Nephron progenitor cell (in vitro differentiated cells): Measurements from ENCODE around the gene ARHGAP23.

ENCODE experiments used
- DNase-seq: peaks from one replicate; pipeline ENCODE4 v3.0.0; 2021
- H3K27ac Mint-ChIP-seq: 2 replicates; pipeline ENCODE4 v1.8.0; 2021; ENCODE audit warnings: mild to moderate bottlenecking, moderate library complexity, mixed read lengths
- H3K27me3 Mint-ChIP-seq: 2 replicates; pipeline ENCODE4 v1.8.0; 2021; ENCODE audit warnings: mild to moderate bottlenecking, low read depth, mixed read lengths; ENCODE audit not compliant: poor library complexity
- H3K36me3 Mint-ChIP-seq: 2 replicates; pipeline ENCODE4 v1.8.0; 2021; ENCODE audit warnings: low read depth, mixed read lengths
- H3K4me1 Mint-ChIP-seq: 2 replicates; pipeline ENCODE4 v1.8.0; 2021; ENCODE audit warnings: mixed read lengths
- H3K4me3 Mint-ChIP-seq: 2 replicates; pipeline ENCODE4 v1.8.0; 2021; ENCODE audit warnings: mild to moderate bottlenecking, moderate library complexity, mixed read lengths
- H3K9me3 Mint-ChIP-seq: 2 replicates; pipeline ENCODE4 v1.8.0; 2021; ENCODE audit warnings: mild to moderate bottlenecking, moderate library complexity, mixed read lengths
- CTCF ChIP-seq: fragments of 200-600 bp; sonication (generic); IDR thresholded peaks from 2 replicates; pipeline ENCODE4 v1.5.0; 2021; ENCODE audit warnings: antibody characterized with exemption

ARHGAP23 gene

DNA sequence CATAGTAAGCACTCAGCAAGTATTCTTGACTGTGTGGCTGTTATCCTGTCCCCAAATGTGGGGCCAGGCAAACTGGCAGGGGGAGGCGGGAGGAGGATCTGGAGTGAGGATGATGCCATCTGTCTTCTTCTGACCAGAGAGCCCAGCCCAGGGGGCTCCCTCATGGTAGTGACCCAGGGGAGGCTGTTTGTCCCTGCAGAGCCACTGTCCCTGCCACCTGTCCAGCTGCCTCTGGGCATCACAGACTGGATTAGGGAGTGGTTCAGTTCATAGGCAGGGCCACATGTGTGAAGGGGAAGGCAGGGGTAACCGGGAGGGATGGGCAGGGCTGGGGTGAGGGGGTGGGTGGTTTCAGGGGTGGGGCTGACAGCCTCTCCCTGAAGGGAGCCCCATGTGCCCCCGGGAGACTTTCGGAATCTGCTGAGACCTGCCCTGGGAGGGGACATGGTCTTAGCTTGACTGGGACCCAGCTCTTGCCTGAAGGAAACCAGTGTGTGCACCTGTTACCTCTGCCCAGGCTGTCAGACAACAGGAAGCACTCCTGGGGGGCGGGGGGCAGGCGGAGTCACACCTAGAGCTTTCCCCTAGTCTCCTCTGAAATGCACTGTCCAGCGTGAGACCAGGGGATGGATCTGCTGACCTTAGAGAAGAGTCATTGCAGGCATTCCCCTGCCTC lies 15.2 kb downstream of the ARHGAP23 start:
- Mint-ChIP-seq H3K9me3 (no peaks in the 10 kb centered on the region), H3K36me3 (no peaks in the 10 kb centered on the region), H3K4me1 (peaks cover 30% of the 10 kb centered on the region), H3K27me3 (peaks cover 8% of the 10 kb centered on the region), H3K27ac (no peak overlapping the region), H3K4me3 (no peak overlapping the region)
- DNase-seq = no peak
- TF ChIP-seq CTCF = no peak

GRCh38 chr17:38444151-38444550 lies 15.9 kb downstream of the ARHGAP23 start:
- peaks cover 8% of the 10 kb centered on the region for H3K27me3 Mint-ChIP-seq
- H3K4me1 Mint-ChIP-seq = peaks cover 32% of the 10 kb centered on the region
- H3K9me3 Mint-ChIP-seq = no peaks in the 10 kb centered on the region
- no peak overlapping the region for H3K27ac Mint-ChIP-seq
- no peaks in the 10 kb centered on the region for H3K36me3 Mint-ChIP-seq
- H3K4me3 Mint-ChIP-seq = no peak overlapping the region
- peak; percentile 78 for DNase-seq
- TF ChIP-seq CTCF = peak; percentile 90

GRCh38 chr17:38447502-38448085 lies 19.3 kb downstream of the ARHGAP23 start:
- peaks cover 4% of the 10 kb centered on the region for H3K27me3 Mint-ChIP-seq
- H3K4me1 Mint-ChIP-seq = peaks cover 54% of the 10 kb centered on the region
- no peaks in the 10 kb centered on the region for H3K36me3 Mint-ChIP-seq
- H3K27ac Mint-ChIP-seq = no peak overlapping the region
- no peak for TF ChIP-seq CTCF
- no peaks in the 10 kb centered on the region for H3K9me3 Mint-ChIP-seq
- no peak for DNase-seq
- H3K4me3 Mint-ChIP-seq = no peak overlapping the region

GRCh38 chr17:38448208-38448771 lies 20.0 kb downstream of the ARHGAP23 start:
- Mint-ChIP-seq H3K27ac (no peak overlapping the region), H3K9me3 (no peaks in the 10 kb centered on the region), H3K4me1 (peaks cover 59% of the 10 kb centered on the region), H3K27me3 (peaks cover 4% of the 10 kb centered on the region), H3K4me3 (no peak overlapping the region), H3K36me3 (no peaks in the 10 kb centered on the region)
- TF ChIP-seq CTCF = no peak
- no peak for DNase-seq

GRCh38 chr17:38449364-38449763 lies 21.1 kb downstream of the ARHGAP23 start:
- no peak for TF ChIP-seq CTCF
- H3K27ac Mint-ChIP-seq = peak overlapping the region; percentile 94
- peak overlapping the region; percentile 60 for H3K4me3 Mint-ChIP-seq
- peaks cover 7% of the 10 kb centered on the region for H3K27me3 Mint-ChIP-seq
- no peaks in the 10 kb centered on the region for H3K9me3 Mint-ChIP-seq
- no peaks in the 10 kb centered on the region for H3K36me3 Mint-ChIP-seq
- H3K4me1 Mint-ChIP-seq = peaks cover 60% of the 10 kb centered on the region
- DNase-seq = peak; percentile 67
